GM12891 (cell line): ENCODE measurements around the gene FOXI1.

Source experiments
- PAX5 ChIP-seq: IDR thresholded peaks from 2 replicates; pipeline ENCODE4 v1.6.1; 2011; ENCODE audit warnings: low read length, moderate library complexity, mild to moderate bottlenecking; ENCODE audit not compliant: insufficient read depth, severe bottlenecking
- POLR2A ChIP-seq: IDR thresholded peaks from 2 replicates; pipeline ENCODE4 v1.6.1; 2011; ENCODE audit warnings: low read depth, low read length, control low read depth
- POLR2AphosphoS5 ChIP-seq: IDR thresholded peaks from 2 replicates; pipeline ENCODE4 v1.6.1; 2011; ENCODE audit warnings: low read depth, low read length, control low read depth
- POU2F2 ChIP-seq: IDR thresholded peaks from 2 replicates; pipeline ENCODE4 v1.6.1; 2011; ENCODE audit warnings: low read depth, mild to moderate bottlenecking, control low read depth, low read length, moderate library complexity
- SPI1 ChIP-seq: IDR thresholded peaks from 2 replicates; pipeline ENCODE4 v1.6.1; 2011; ENCODE audit warnings: low read depth, low read length, control low read depth
- TAF1 ChIP-seq: IDR thresholded peaks from 2 replicates; pipeline ENCODE4 v1.6.1; 2011; ENCODE audit warnings: low read depth, low read length, control low read depth

DNA sequence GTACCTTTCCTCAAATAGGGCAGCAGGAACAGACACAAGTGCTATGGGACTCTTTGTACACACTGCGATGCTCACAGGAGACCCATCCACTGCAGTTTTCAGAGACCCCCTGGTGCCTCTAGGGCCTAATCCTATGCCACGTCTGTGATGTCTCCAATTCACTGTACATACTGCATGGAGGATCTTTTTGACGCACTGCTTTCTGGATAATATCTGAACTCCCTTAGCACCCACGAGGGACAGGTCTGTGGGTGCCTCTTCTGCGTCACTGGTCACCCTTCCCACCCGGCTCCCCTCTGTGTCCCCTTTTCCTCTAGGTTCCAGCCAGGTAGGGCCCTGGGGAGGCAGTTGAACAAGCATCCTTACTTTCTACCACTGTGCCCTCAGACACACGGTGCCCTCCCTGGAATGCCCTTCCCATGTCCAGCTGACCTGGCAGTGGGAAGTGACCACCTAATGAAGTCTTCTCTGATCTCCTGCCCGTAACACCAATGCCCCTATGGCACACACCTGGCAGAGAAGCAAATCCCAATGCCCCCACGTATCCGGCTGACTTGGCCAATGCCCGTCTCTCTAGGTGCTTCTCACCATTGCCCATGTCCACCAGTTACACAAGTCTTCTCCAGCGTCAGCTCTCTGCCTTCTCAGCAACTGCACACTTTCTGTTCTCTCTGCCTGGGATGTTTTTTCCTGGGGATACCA, 41.5 kb downstream of the FOXI1 start:
- TF ChIP-seq POLR2A (no peak), POLR2AphosphoS5 (no peak), TAF1 (no peak), POU2F2 (no peak), SPI1 (no peak), PAX5 (no peak)
